Body of pancreas (tissue), 4 donors: ENCODE data around the gene HMCN2. TPM values are rescaled to one million over a fixed set of nuclear protein-coding genes. Genes with fewer than 3 reads are reported as not detected.

ENCODE experiments used
- ATAC-seq: fragments of 150-250 bp; one replicate; pipeline ENCODE4 v1.9.1; 2016
- DNase-seq, 4 donors: peaks; one replicate each; pipeline ENCODE4 v3.0.0-alpha.2; 2019
- H3K27ac ChIP-seq, 4 donors: fragments of 200-600 bp; sonication (generic); 1 replicate in 3 of 4; 2 replicates in 1 of 4; pipeline versions ENCODE4 v1.5.1 to v1.6.1; 2016 to 2019; ENCODE audit warnings: mild to moderate bottlenecking in 1 of 4, mixed read lengths in 1 of 4, moderate library complexity in 1 of 4
- H3K27me3 ChIP-seq, 2 donors: fragments of 200-600 bp; sonication (generic); one replicate each; pipeline ENCODE4 v1.6.0; 2016; ENCODE audit warnings: mild to moderate bottlenecking in 1 of 2
- H3K36me3 ChIP-seq, 2 donors: fragments of 200-600 bp; sonication (generic); replicated peaks in 1 of 2; 2 replicates each; pipeline ENCODE4 v1.5.1; 2016; ENCODE audit warnings: low read depth in 2 of 2; ENCODE audit not compliant: insufficient read depth in 1 of 2
- H3K4me1 ChIP-seq: fragments of 200-600 bp; sonication (generic); one replicate; pipeline ENCODE4 v1.6.0; 2016
- H3K4me3 ChIP-seq, 2 donors: fragments of 200-600 bp; sonication (generic); 1 replicate in 1 of 2; 2 replicates in 1 of 2; pipeline ENCODE4 v1.5.1; 2016 to 2019
- H3K9me3 ChIP-seq, 3 donors: fragments of 200-600 bp; sonication (generic); 1 replicate in 2 of 3; 2 replicates in 1 of 3; pipeline ENCODE4 v1.5.1; 2016
- POLR2A ChIP-seq, 3 donors: fragments of 450-650 bp; IDR thresholded peaks; one replicate each; pipeline ENCODE4 v1.6.1; 2016; ENCODE audit warnings: antibody characterized with exemption in 3 of 3, mild to moderate bottlenecking in 2 of 3
- WGBS, 2 donors: methylation state at CpG; one replicate each; pipeline ENCODE4 v1.1.5; 2017; 5-methylcytosine and 5-hydroxymethylcytosine counted together
- intact Hi-C: fragments of 100-400 bp; cut with DNase I; formaldehyde crosslinking; loops from one replicate; pipeline ENCODE4 v1.15.1; 2023
- total RNA-seq, 2 donors: library from RNA; depleted of rRNA; stranded (reverse); fragments of >200 nt; gene quantifications; one replicate each; pipeline ENCODE4 v1.1.0, GENCODE V29; 2016
- TF ChIP-seq, protein P1 (sequence below), 7 experiments: fragments of 450-650 bp in 4 of 7; fragments of 200-600 bp in 3 of 7; sonication (generic) in 3 of 7; IDR thresholded peaks; one replicate each; pipeline ENCODE4 v1.5.1; 2016 to 2019; ENCODE audit warnings: antibody characterized with exemption in 7 of 7

Gene HMCN2
- total RNA-seq, 2 donors from 2014 or later, result 0.78 to 3.6 TPM

DNA sequence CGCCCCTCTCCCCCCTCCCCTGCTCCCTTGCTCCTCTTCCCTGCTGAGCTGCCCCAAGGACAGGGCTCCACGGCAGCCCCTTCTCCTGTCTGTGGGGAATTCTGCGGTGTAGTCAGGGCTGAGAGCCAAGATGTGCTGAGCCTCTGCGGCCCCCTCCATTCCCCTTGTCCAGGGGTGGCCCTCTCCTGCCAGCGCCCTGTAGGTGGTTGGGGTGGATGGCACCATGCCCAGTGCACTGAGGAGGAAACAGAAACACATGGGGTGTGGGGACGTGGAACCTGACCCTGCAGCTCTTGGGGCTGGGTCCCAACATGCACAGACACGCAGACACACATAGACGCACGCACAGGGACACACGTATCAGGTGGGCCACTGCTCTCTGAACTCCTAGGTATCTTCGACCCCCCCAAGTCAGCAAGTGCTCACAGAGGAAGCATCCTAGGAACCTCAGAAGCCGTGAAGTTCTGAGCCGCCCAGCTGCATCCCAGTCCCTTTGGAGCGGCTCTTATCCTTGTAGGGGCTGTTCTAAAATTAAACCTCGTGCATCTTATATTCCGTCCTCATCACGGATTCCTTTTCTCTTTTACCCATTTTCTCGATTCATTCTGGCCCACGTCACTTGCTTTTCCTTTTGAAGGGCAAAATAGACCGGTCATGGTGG lies 64.8 kb downstream of the HMCN2 start:
- H3K27ac ChIP-seq, result no peak overlapping the region
- intact Hi-C loops, result no loop called here
- no peak for DNase-seq

DNA sequence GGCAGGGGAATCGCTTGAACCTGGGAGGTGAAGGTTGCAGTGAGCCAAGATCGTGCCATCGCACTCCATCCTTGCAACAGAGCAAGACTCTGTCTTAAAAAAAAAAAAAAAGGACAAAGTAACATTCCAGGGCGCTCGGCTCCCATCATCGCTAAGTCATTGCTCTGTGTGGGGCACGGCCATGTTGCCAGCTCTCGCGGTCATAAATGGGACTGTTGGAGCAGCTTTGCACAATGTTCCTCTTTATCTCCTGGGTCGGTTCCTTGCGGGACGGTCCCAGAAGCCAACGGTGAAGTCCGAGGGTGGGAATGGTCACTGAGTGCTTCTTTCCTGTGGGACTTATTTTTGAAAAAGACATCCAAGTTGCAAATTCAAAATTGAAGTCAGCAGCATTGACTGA lies 65.5 kb downstream of the HMCN2 start:
- Histone ChIP-seq H3K27ac (no peak overlapping the region), H3K36me3 (no peaks in the 10 kb centered on the region), H3K27me3 (peaks cover 0 to 5% of the 10 kb centered on the region in 2 donors), H3K4me3 (no peak overlapping the region), H3K4me1 (no peaks in the 10 kb centered on the region), H3K9me3 (no peaks in the 10 kb centered on the region)
- DNase-seq, result no peak
- TF ChIP-seq, protein P1, sequence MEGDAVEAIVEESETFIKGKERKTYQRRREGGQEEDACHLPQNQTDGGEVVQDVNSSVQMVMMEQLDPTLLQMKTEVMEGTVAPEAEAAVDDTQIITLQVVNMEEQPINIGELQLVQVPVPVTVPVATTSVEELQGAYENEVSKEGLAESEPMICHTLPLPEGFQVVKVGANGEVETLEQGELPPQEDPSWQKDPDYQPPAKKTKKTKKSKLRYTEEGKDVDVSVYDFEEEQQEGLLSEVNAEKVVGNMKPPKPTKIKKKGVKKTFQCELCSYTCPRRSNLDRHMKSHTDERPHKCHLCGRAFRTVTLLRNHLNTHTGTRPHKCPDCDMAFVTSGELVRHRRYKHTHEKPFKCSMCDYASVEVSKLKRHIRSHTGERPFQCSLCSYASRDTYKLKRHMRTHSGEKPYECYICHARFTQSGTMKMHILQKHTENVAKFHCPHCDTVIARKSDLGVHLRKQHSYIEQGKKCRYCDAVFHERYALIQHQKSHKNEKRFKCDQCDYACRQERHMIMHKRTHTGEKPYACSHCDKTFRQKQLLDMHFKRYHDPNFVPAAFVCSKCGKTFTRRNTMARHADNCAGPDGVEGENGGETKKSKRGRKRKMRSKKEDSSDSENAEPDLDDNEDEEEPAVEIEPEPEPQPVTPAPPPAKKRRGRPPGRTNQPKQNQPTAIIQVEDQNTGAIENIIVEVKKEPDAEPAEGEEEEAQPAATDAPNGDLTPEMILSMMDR (IDR thresholded peaks at IDR 0.05), result no peak
- TF ChIP-seq POLR2A (IDR thresholded peaks at IDR 0.05), result no peak
- ATAC-seq, result no peak
- intact Hi-C loops, result no loop called here
- WGBS, 2 donors, result 67 to 69% methylated on average over 14 of the region's 14 CpGs

More for the DNA sequence above, 64.8 kb downstream of the HMCN2 start:
- no peak for TF ChIP-seq POLR2A (IDR thresholded peaks at IDR 0.05)
- TF ChIP-seq, protein P1 (IDR thresholded peaks at IDR 0.05), result no peak
- Histone ChIP-seq H3K36me3 (no peaks in the 10 kb centered on the region), H3K9me3 (no peaks in the 10 kb centered on the region), H3K27me3 (peaks cover 0 to 5% of the 10 kb centered on the region in 2 donors), H3K4me1 (no peaks in the 10 kb centered on the region), H3K4me3 (no peak overlapping the region)
- 44 to 56% methylated on average over 16 to 20 of the region's 20 CpGs for WGBS, 2 donors
- ATAC-seq, result no peak

DNA sequence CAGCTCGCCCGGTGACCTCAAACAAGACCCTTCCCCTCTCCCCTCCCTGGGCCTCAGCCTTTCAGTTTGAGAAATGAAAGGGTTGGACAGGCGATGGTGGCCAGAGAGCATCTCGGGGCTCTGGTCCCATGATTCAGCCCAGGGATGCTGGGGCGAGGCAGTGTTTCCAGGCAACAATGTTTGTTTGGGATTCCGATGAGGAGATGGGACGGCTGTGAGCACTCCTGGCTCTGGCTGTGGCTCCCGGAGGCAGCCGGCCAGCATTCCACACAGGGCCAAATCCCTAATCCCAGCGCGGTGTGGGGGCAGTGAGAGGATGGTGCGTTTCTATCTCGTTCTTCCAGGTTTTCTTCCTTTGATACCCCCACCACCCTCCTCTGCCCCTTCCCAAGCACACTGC lies 66.0 kb downstream of the HMCN2 start:
- Histone ChIP-seq H3K27ac (no peak overlapping the region), H3K9me3 (no peaks in the 10 kb centered on the region), H3K4me3 (no peak overlapping the region), H3K27me3 (peaks cover 0 to 5% of the 10 kb centered on the region in 2 donors), H3K4me1 (no peaks in the 10 kb centered on the region), H3K36me3 (no peaks in the 10 kb centered on the region)
- DNase-seq (peak in 3 of 4 donors; percentile 36 to 45 (median 37)), ATAC-seq (peak; percentile 30)
- no peak for TF ChIP-seq POLR2A (IDR thresholded peaks at IDR 0.05)
- TF ChIP-seq, protein P1 (IDR thresholded peaks at IDR 0.05), result no peak
- intact Hi-C loops, result no loop called here
- 30 to 53% methylated on average over 2 to 13 of the region's 13 CpGs for WGBS, 2 donors

DNA sequence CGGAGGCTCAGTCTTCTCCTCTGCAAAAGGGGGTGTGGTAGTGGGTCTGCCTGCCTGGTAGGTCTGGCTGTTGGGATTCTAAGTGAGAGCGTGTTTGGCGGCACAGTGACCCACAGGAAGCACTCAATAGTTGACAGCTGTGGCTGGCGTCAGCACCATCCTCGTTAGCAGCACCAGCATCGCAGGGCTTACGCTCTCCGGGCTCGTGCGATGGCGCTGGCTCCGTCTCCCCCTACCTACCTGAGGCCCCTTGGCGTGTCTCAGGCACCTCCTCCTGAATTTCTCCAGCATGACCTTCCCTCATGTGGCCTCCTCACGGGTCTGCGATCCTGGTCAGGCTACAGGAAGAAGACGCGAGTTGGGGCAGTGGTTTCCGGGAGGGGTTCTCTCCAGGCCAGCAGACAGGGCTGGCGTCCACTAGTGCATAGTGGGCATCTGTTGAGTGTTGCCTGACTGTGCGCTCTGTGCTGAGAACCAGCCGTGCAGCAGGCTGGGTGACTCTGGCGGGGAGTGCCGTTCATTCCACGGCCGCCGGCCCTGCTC lies 66.9 kb downstream of the HMCN2 start:
- TF ChIP-seq, protein P1 (IDR thresholded peaks at IDR 0.05), result no peak
- TF ChIP-seq POLR2A (IDR thresholded peaks at IDR 0.05), result no peak
- DNase-seq (no peak), ATAC-seq (no peak)
- intact Hi-C loops, result no loop called here
- H3K9me3 ChIP-seq, result no peaks in the 10 kb centered on the region
- WGBS, 2 donors, result 56 to 66% methylated on average over 10 to 26 of the region's 26 CpGs
- H3K4me3 ChIP-seq, result no peak overlapping the region
- H3K4me1 ChIP-seq, result no peaks in the 10 kb centered on the region
- no peak overlapping the region for H3K27ac ChIP-seq
- H3K36me3 ChIP-seq, result no peaks in the 10 kb centered on the region
- H3K27me3 ChIP-seq, result peaks cover 0 to 1% of the 10 kb centered on the region in 2 donors
